Body of pancreas (tissue), 4 donors: ENCODE measurements around the gene MEOX2. TPM values are rescaled to one million over a fixed set of nuclear protein-coding genes. Genes with fewer than 3 reads are reported as not detected.

Source experiments
- ATAC-seq: fragments of 150-250 bp; one replicate; pipeline ENCODE4 v1.9.1; 2016
- DNase-seq, 4 donors: peaks; one replicate each; pipeline ENCODE4 v3.0.0-alpha.2; 2019
- H3K27ac ChIP-seq, 4 donors: fragments of 200-600 bp; sonication (generic); 1 replicate in 3 of 4; 2 replicates in 1 of 4; pipeline versions ENCODE4 v1.5.1 to v1.6.1; 2016 to 2019; ENCODE audit warnings: mild to moderate bottlenecking in 1 of 4, mixed read lengths in 1 of 4, moderate library complexity in 1 of 4
- H3K27me3 ChIP-seq, 2 donors: fragments of 200-600 bp; sonication (generic); one replicate each; pipeline ENCODE4 v1.6.0; 2016; ENCODE audit warnings: mild to moderate bottlenecking in 1 of 2
- H3K36me3 ChIP-seq, 2 donors: fragments of 200-600 bp; sonication (generic); replicated peaks in 1 of 2; 2 replicates each; pipeline ENCODE4 v1.5.1; 2016; ENCODE audit warnings: low read depth in 2 of 2; ENCODE audit not compliant: insufficient read depth in 1 of 2
- H3K4me1 ChIP-seq: fragments of 200-600 bp; sonication (generic); one replicate; pipeline ENCODE4 v1.6.0; 2016
- H3K4me3 ChIP-seq, 2 donors: fragments of 200-600 bp; sonication (generic); 1 replicate in 1 of 2; 2 replicates in 1 of 2; pipeline ENCODE4 v1.5.1; 2016 to 2019
- H3K9me3 ChIP-seq, 3 donors: fragments of 200-600 bp; sonication (generic); 1 replicate in 2 of 3; 2 replicates in 1 of 3; pipeline ENCODE4 v1.5.1; 2016
- CTCF ChIP-seq, 7 experiments: fragments of 450-650 bp in 4 of 7; fragments of 200-600 bp in 3 of 7; sonication (generic) in 3 of 7; IDR thresholded peaks; one replicate each; pipeline ENCODE4 v1.5.1; 2016 to 2019; ENCODE audit warnings: antibody characterized with exemption in 7 of 7
- POLR2A ChIP-seq, 3 donors: fragments of 450-650 bp; IDR thresholded peaks; one replicate each; pipeline ENCODE4 v1.6.1; 2016; ENCODE audit warnings: antibody characterized with exemption in 3 of 3, mild to moderate bottlenecking in 2 of 3
- WGBS, 2 donors: methylation state at CpG; one replicate each; pipeline ENCODE4 v1.1.5; 2017; 5-methylcytosine and 5-hydroxymethylcytosine counted together
- intact Hi-C: fragments of 100-400 bp; cut with DNase I; formaldehyde crosslinking; loops from one replicate; pipeline ENCODE4 v1.15.1; 2023
- total RNA-seq, 2 donors: library from RNA; depleted of rRNA; stranded (reverse); fragments of >200 nt; gene quantifications; one replicate each; pipeline ENCODE4 v1.1.0, GENCODE V29; 2016

The MEOX2 gene
- total RNA-seq, 2 donors from 2014 or later: 0.66 to 8.0 TPM

- intact Hi-C loops: no loop called here
- H3K36me3 ChIP-seq: no peaks in the 10 kb centered on the region
- DNase-seq: no peak
- peaks cover 14% of the 10 kb centered on the region for H3K4me1 ChIP-seq
- 67 to 75% methylated on average over 2 of the region's 2 CpGs for WGBS, 2 donors
- TF ChIP-seq CTCF (IDR thresholded peaks at IDR 0.05): no peak
- no peak for ATAC-seq
- H3K9me3 ChIP-seq: no peaks in the 10 kb centered on the region
- H3K27me3 ChIP-seq: peaks cover 0 to 11% of the 10 kb centered on the region in 2 donors
- H3K27ac ChIP-seq: no peak overlapping the region
- H3K4me3 ChIP-seq: no peak overlapping the region
Measured at GRCh38 chr7:15681631-15682030, 4.9 kb downstream of the MEOX2 start.

- no peak overlapping the region for H3K4me3 ChIP-seq
- no peaks in the 10 kb centered on the region for H3K9me3 ChIP-seq
- peaks cover 0 to 9% of the 10 kb centered on the region in 2 donors for H3K27me3 ChIP-seq
- no peak for DNase-seq
- intact Hi-C loops: no loop called here
- 55 to 57% methylated on average over 1 of the region's 1 CpG for WGBS, 2 donors
- H3K36me3 ChIP-seq: no peaks in the 10 kb centered on the region
- ATAC-seq: no peak
- H3K4me1 ChIP-seq: peaks cover 9% of the 10 kb centered on the region
- H3K27ac ChIP-seq: no peak overlapping the region
- no peak for TF ChIP-seq POLR2A (IDR thresholded peaks at IDR 0.05)
- no peak for TF ChIP-seq CTCF (IDR thresholded peaks at IDR 0.05)
Measured at GRCh38 chr7:15681186-15681585, 5.3 kb downstream of the MEOX2 start.

- 70 to 71% methylated on average over 3 of the region's 3 CpGs for WGBS, 2 donors
- DNase-seq (no peak), ATAC-seq (no peak)
- Histone ChIP-seq H3K4me3 (no peak overlapping the region), H3K36me3 (no peaks in the 10 kb centered on the region), H3K4me1 (peaks cover 2% of the 10 kb centered on the region), H3K9me3 (no peaks in the 10 kb centered on the region), H3K27ac (no peak overlapping the region), H3K27me3 (peaks cover 0 to 9% of the 10 kb centered on the region in 2 donors)
- TF ChIP-seq CTCF (IDR thresholded peaks at IDR 0.05) (no peak), POLR2A (IDR thresholded peaks at IDR 0.05) (no peak)
- intact Hi-C loops: no loop called here
Measured at GRCh38 chr7:15680446-15680845, 6.0 kb downstream of the MEOX2 start.

GRCh38 chr7:15679306-15679705 is 7.2 kb downstream of the MEOX2 start:
- ATAC-seq: no peak
- no peak for DNase-seq
- intact Hi-C loops: no loop called here
- peaks cover 0 to 2% of the 10 kb centered on the region in 2 donors for H3K27me3 ChIP-seq
- no peaks in the 10 kb centered on the region for H3K9me3 ChIP-seq
- 63 to 72% methylated on average over 1 of the region's 1 CpG for WGBS, 2 donors
- no peak overlapping the region for H3K4me3 ChIP-seq
- no peaks in the 10 kb centered on the region for H3K36me3 ChIP-seq
- TF ChIP-seq CTCF (IDR thresholded peaks at IDR 0.05) (no peak), POLR2A (IDR thresholded peaks at IDR 0.05) (no peak)
- no peaks in the 10 kb centered on the region for H3K4me1 ChIP-seq
- H3K27ac ChIP-seq: no peak overlapping the region

GRCh38 chr7:15678653-15679052 is 7.8 kb downstream of the MEOX2 start:
- TF ChIP-seq CTCF (IDR thresholded peaks at IDR 0.05) (no peak), POLR2A (IDR thresholded peaks at IDR 0.05) (no peak)
- Histone ChIP-seq H3K36me3 (no peaks in the 10 kb centered on the region), H3K27ac (no peak overlapping the region), H3K4me3 (no peak overlapping the region), H3K27me3 (no peaks in the 10 kb centered on the region), H3K9me3 (no peaks in the 10 kb centered on the region), H3K4me1 (no peaks in the 10 kb centered on the region)
- WGBS, 2 donors: 71 to 79% methylated on average over 3 of the region's 3 CpGs
- ATAC-seq (no peak), DNase-seq (no peak)
- intact Hi-C loops: no loop called here
